Cardiac fibroblast (primary cell): Measurements from ENCODE around the gene GALT.

Experiments used
- DNase-seq, 2 donors: peaks; one replicate each; pipeline versions ENCODE4 v3.0.0 to v3.0.0-alpha.2; 2010; ENCODE audit warnings: low read depth in 2 of 2
- H3K4me3 ChIP-seq, 2 donors: replicated peaks in 1 of 2; 1 replicate in 1 of 2; 2 replicates in 1 of 2; pipeline ENCODE4 v1.5.1; 2011; ENCODE audit warnings: low read depth in 2 of 2, low read length in 2 of 2, mild to moderate bottlenecking in 2 of 2, moderate library complexity in 1 of 2
- CTCF ChIP-seq: IDR thresholded peaks from one replicate; pipeline ENCODE4 v1.5.1; 2011; ENCODE audit warnings: low read depth, mild to moderate bottlenecking, low read length, inconsistent platforms

GALT gene

DNA sequence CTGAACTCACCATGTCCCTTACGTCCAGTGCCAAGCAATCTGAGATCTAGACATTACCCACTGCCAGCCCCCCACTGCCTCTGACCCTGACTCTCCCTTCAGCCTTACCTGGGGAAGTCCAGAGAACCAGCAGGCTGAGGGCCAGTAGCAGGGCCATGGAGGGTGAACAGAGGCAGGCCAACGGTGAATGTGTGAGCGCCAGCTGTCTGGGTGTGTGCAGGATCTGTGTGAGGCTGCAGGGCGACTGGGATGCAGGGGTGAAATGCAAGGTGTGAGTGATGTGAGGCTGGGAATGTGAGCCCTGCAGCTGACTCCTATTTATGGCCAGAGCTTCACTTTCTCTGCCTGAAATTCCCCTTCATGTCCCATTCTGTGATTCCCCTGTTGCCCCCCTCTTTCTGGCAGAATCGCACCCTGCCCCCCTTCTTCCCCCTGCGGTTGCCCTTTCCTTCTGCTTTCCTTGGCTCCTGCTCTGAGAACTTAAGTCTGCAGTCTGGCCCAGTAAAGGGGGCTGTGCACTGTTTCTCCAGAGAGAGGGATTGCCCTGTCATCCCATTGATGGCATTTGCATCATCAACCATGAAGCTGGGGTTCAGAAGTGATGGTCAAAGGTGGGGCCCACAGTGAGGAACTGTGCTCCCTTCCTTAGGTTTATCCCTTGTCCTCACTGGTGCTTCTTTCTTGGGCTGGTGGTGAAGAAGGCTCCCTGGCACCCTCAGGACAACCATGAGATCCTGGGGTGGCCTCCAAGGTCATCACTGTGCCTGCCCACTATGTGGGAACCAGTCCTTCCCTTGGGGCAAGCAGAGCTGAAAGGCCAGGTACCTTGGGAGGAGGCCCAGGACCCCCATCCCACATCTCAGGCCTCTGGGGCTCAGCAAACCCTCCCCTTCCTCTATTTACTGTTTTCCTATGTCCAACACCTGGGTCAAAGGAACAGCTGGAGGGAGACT, 44.8 kb downstream of the GALT start, which contains the start of gene CCL19:
TSS of gene CCL19 (minus strand) at position 294 of the 953 bp plus-strand sequence. CDS start at position 157, 137 bp downstream.
- DNase-seq = no peak
- TF ChIP-seq CTCF = no peak
- no peak within 1 kb of the TSS for H3K4me3 ChIP-seq

- no peak overlapping the region for H3K4me3 ChIP-seq
- DNase-seq = no peak
- no peak for TF ChIP-seq CTCF
These were observed 45.5 kb downstream of the GALT start for GRCh38 chr9:34691936-34692315.

GRCh38 chr9:34693560-34693959, 47.1 kb downstream of the GALT start:
- DNase-seq = no peak
- TF ChIP-seq CTCF = no peak
- no peak overlapping the region for H3K4me3 ChIP-seq

DNA sequence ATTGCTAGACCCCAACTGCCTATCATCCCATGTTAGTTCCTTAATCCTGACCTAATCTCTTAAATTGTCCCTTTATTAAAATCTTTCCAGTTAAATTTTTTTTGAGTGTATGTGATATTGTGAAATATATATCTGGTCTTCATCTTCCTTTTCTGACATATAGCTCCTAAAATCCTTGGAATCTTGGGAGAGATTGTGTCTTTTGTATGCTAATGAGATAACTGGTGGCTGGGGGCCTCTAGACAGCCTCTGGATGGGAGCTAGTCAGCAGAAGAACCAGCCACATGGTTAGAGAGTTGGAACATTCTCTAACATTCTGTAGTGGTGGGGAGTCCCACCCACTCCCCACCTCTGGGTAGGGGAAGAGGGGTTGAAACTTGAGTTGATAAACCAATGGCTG, 48.3 kb downstream of the GALT start:
- no peak for TF ChIP-seq CTCF
- H3K4me3 ChIP-seq = no peak overlapping the region
- no peak for DNase-seq
